MM.1S (cell line): Measurements from ENCODE around the gene RNLS.

ENCODE experiments used
- EZH2 ChIP-seq: fragments of 300-600 bp; sonication (generic); optimal IDR thresholded peaks from 2 replicates; pipeline ENCODE3; 2017; ENCODE audit warnings: low read depth, mild to moderate bottlenecking, antibody characterized with exemption, low read length, mixed read lengths
- TF ChIP-seq, protein P1 (sequence below): fragments of 300-600 bp; sonication (generic); IDR thresholded peaks from 2 replicates; pipeline ENCODE4 v1.5.1; 2016; ENCODE audit warnings: antibody characterized with exemption, low read length, mixed read lengths

DNA sequence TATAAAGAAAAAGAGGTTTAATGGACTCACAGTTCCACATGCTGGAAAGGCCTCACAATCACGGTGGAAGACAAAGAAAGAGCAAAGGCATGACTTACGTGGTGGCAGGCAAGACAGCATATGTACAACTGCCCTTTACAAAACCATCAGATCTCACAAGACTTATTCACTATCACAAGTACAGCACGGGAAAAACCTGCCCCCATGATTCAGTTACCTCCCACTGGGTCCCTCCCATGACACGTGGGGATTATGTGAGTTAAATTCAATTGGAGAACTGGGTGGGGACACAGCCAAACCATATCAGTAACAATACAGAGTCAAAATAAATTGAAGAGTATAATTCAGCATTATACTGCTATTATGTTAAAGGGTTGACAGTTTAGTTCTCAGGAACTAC lies 37.8 kb downstream of the RNLS start:
- TF ChIP-seq, protein P1, sequence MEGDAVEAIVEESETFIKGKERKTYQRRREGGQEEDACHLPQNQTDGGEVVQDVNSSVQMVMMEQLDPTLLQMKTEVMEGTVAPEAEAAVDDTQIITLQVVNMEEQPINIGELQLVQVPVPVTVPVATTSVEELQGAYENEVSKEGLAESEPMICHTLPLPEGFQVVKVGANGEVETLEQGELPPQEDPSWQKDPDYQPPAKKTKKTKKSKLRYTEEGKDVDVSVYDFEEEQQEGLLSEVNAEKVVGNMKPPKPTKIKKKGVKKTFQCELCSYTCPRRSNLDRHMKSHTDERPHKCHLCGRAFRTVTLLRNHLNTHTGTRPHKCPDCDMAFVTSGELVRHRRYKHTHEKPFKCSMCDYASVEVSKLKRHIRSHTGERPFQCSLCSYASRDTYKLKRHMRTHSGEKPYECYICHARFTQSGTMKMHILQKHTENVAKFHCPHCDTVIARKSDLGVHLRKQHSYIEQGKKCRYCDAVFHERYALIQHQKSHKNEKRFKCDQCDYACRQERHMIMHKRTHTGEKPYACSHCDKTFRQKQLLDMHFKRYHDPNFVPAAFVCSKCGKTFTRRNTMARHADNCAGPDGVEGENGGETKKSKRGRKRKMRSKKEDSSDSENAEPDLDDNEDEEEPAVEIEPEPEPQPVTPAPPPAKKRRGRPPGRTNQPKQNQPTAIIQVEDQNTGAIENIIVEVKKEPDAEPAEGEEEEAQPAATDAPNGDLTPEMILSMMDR = no peak
- TF ChIP-seq EZH2 = no peak
